Esophagus squamous epithelium (tissue), 5 donors: ENCODE results near the gene RSPH10B2. TPM values are rescaled to one million over a fixed set of nuclear protein-coding genes. Genes with fewer than 3 reads are reported as not detected.
"Not testable (repeated sequence)": the region's sequence is repeated elsewhere in the genome, so short reads cannot be mapped to it uniquely, and the experiment has no call there.

Experiments used
- DNase-seq: peaks from one replicate; lab custom pipeline; 2025; lab: John Stamatoyannopoulos, UW
- H3K27ac ChIP-seq, 4 donors: fragments of 200-600 bp; sonication (generic); one replicate each; pipeline ENCODE4 v1.5.1; 2016 to 2019; ENCODE audit warnings: mild to moderate bottlenecking in 1 of 4
- H3K27me3 ChIP-seq, 4 donors: fragments of 200-600 bp; sonication (generic); 1 replicate in 3 of 4; 2 replicates in 1 of 4; pipeline versions ENCODE4 v1.5.1 to v1.6.0; 2017 to 2021; ENCODE audit warnings: antibody characterized with exemption in 1 of 4
- H3K36me3 ChIP-seq, 3 donors: fragments of 200-600 bp; sonication (generic); one replicate each; pipeline ENCODE4 v1.5.1; 2016 to 2019
- H3K4me1 ChIP-seq, 3 donors: fragments of 200-600 bp; sonication (generic); one replicate each; pipeline ENCODE4 v1.5.1; 2017 to 2019
- H3K4me3 ChIP-seq, 4 donors: fragments of 200-600 bp; sonication (generic); 1 replicate in 3 of 4; 2 replicates in 1 of 4; pipeline ENCODE4 v1.5.1; 2016 to 2019; ENCODE audit warnings: mild to moderate bottlenecking in 2 of 4, moderate library complexity in 1 of 4
- H3K9me3 ChIP-seq, 3 donors: fragments of 200-600 bp; sonication (generic); one replicate each; pipeline ENCODE4 v1.5.1; 2016 to 2019
- CTCF ChIP-seq, 6 experiments: fragments of 450-650 bp in 4 of 6; fragments of 200-600 bp in 2 of 6; sonication (generic) in 2 of 6; IDR thresholded peaks; one replicate each; pipeline ENCODE4 v1.5.1; 2016 to 2019; ENCODE audit warnings: antibody characterized with exemption in 6 of 6, mild to moderate bottlenecking in 4 of 6, moderate library complexity in 4 of 6
- POLR2A ChIP-seq, 4 donors: fragments of 450-650 bp; IDR thresholded peaks; one replicate each; pipeline ENCODE4 v1.6.1; 2017; ENCODE audit warnings: antibody characterized with exemption in 4 of 4, mild to moderate bottlenecking in 4 of 4, moderate library complexity in 3 of 4
- WGBS, 2 donors: methylation state at CpG; one replicate each; pipeline ENCODE4 v1.1.5; 2018; 5-methylcytosine and 5-hydroxymethylcytosine counted together
- intact Hi-C: fragments of 100-400 bp; cut with DNase I; formaldehyde crosslinking; loops from one replicate; pipeline ENCODE4 v1.15.0; 2022
- total RNA-seq, 4 donors: library from RNA; depleted of rRNA; stranded (reverse); fragments of >200 nt; gene quantifications; one replicate each; pipeline ENCODE4 v1.1.0, GENCODE V29; 2016
- donor health status: DM: yes; HTN: yes; CAD: no.

The RSPH10B2 gene
- total RNA-seq = not detected

DNA sequence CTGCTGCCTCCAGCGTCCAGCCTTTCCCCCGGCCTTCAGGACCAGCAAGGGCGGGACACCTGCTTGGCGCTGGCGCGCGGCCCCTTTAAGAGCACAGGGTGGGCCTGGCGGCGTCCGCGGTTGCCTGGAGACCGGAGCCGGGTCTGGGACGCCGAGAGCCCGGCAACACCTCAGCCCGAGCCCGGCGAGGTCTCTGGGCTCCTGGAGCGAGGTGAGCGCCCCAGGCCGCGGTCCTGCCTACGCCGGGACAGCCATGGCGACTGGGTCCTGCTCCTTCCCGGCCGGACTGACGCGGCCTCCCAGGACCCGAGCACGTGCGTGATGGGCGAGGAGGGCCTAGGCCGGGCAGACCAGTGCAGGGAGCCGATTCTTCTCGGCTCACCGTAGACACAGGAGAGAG is at the start of gene RSPH10B2:
TSS of gene RSPH10B2 (plus strand) at position 140 of the 400 bp plus-strand sequence. CDS start 3,575 bp downstream, outside the sequence.
- H3K27me3 ChIP-seq, H3K36me3 ChIP-seq, H3K27ac ChIP-seq, H3K4me1 ChIP-seq, intact Hi-C loops, DNase-seq, H3K9me3 ChIP-seq: not testable (repeated sequence)
- peak within 1 kb of the TSS in 1 of 4 donors; percentile 26 for H3K4me3 ChIP-seq
- no CpG with 5 or more reads among the region's 38 CpGs for WGBS, 2 donors

- peak overlapping the region; percentile 85 to 98 (median 92) for H3K27ac ChIP-seq
- TF ChIP-seq CTCF (IDR thresholded peaks at IDR 0.05) = no peak
- no peak for TF ChIP-seq POLR2A (IDR thresholded peaks at IDR 0.05)
- peaks cover 11 to 37% (median 17%) of the 10 kb centered on the region in 3 donors for H3K4me1 ChIP-seq
- peak overlapping the region; percentile 78 to 100 (median 91) for H3K4me3 ChIP-seq
- peaks cover 4 to 38% (median 8%) of the 10 kb centered on the region in 3 donors for H3K36me3 ChIP-seq
- peaks cover 0 to 24% (median 0%) of the 10 kb centered on the region in 3 donors for H3K9me3 ChIP-seq
- no peak for DNase-seq
- intact Hi-C loops = no loop called here
- no peaks in the 10 kb centered on the region for H3K27me3 ChIP-seq
- 0 to 1% methylated on average over 9 to 22 of the region's 47 CpGs for WGBS, 2 donors
Measured at GRCh38 chr7:6705959-6706665, 47.8 kb upstream of the RSPH10B2 start.

GRCh38 chr7:6706666-6707407 is 47.1 kb upstream of the RSPH10B2 start, which contains the start of gene ZNF12:
ZNF12 (minus strand) TSS chr7:6706947; CDS start chr7:6705173, 1,774 bp downstream.
- peak in 3 of 6 experiments; percentile 1 to 51 (median 15) for TF ChIP-seq CTCF (IDR thresholded peaks at IDR 0.05)
- TF ChIP-seq POLR2A (IDR thresholded peaks at IDR 0.05) = peak in 2 of 4 donors; percentile 73 to 77
- peak within 1 kb of the TSS; percentile 78 to 100 (median 91) for H3K4me3 ChIP-seq
- intact Hi-C loops = no loop called here
- H3K36me3 ChIP-seq = peaks cover 4 to 31% (median 8%) of the 10 kb centered on the region in 3 donors
- H3K27me3 ChIP-seq = no peaks in the 10 kb centered on the region
- WGBS, 2 donors = 7 to 9% methylated on average over 8 to 12 of the region's 65 CpGs
- peak; percentile 70 for DNase-seq
- peaks cover 0 to 17% (median 0%) of the 10 kb centered on the region in 3 donors for H3K9me3 ChIP-seq
- peak within 1 kb of the TSS; percentile 85 to 98 (median 92) for H3K27ac ChIP-seq
- peaks cover 11 to 37% (median 17%) of the 10 kb centered on the region in 3 donors for H3K4me1 ChIP-seq

DNA sequence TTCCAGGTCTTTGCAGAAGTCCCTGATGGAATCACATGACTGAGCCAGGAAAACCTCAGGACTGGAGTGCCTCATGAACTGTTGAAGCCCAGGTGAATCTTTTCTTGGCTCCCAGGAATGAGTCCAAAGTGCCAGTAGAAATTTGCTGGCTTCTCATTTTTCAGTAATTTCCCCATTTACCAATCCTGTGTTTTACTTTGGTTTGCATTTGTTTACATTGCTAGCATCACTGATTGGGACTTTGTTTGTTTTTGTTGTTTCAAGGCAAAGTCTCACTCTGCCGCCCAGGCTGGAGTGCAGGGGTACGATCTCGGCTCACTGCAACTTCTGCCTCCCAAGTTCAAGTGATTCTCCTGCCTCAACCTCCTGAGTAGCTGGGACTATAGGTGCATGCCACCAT is 45.6 kb upstream of the RSPH10B2 start:
- H3K27me3 ChIP-seq = no peaks in the 10 kb centered on the region
- H3K9me3 ChIP-seq = peaks cover 0 to 9% (median 0%) of the 10 kb centered on the region in 3 donors
- H3K36me3 ChIP-seq = peaks cover 4 to 21% (median 8%) of the 10 kb centered on the region in 3 donors
- peaks cover 11 to 32% (median 16%) of the 10 kb centered on the region in 3 donors for H3K4me1 ChIP-seq
- TF ChIP-seq POLR2A (IDR thresholded peaks at IDR 0.05) = no peak
- no peak for TF ChIP-seq CTCF (IDR thresholded peaks at IDR 0.05)
- H3K4me3 ChIP-seq = no peak overlapping the region
- H3K27ac ChIP-seq = no peak overlapping the region
- WGBS, 2 donors = 88 to 94% methylated on average over 3 of the region's 3 CpGs
- DNase-seq = no peak
- intact Hi-C loops = no loop called here

DNA sequence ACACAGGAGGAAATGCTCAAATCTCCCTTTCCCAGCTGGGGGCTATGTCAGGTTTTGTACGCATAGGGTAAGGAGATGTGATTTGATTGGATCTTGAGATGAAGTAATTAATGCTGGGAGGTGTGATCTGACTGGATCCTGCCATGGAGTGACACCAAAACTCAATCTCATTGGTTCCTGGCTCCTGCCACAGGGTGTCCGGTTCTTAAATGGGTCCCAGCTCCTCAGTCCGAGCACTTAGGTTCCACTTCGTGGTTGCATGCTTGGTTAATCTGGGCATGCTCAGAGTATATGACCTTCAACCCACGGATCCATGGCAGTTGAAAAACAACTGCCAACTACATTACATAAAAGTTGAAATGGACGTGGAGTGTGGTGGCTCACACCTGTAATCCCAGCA is 44.1 kb upstream of the RSPH10B2 start:
- no peak for DNase-seq
- TF ChIP-seq CTCF (IDR thresholded peaks at IDR 0.05) (no peak), POLR2A (IDR thresholded peaks at IDR 0.05) (no peak)
- no peak overlapping the region for H3K27ac ChIP-seq
- no peaks in the 10 kb centered on the region for H3K9me3 ChIP-seq
- intact Hi-C loops = no loop called here
- H3K4me1 ChIP-seq = peaks cover 7 to 21% (median 11%) of the 10 kb centered on the region in 3 donors
- H3K4me3 ChIP-seq = no peak overlapping the region
- 82 to 94% methylated on average over 3 to 4 of the region's 6 CpGs for WGBS, 2 donors
- no peaks in the 10 kb centered on the region for H3K27me3 ChIP-seq
- peaks cover 0 to 6% (median 0%) of the 10 kb centered on the region in 3 donors for H3K36me3 ChIP-seq
